ENCODE measurements around the gene SIAH1. TPM values are rescaled to one million over a fixed set of nuclear protein-coding genes. Genes with fewer than 3 reads are reported as not detected.

SIAH1 gene
- total RNA-seq, 1 experiment from 2014 or later, result 22.7 TPM

DNA sequence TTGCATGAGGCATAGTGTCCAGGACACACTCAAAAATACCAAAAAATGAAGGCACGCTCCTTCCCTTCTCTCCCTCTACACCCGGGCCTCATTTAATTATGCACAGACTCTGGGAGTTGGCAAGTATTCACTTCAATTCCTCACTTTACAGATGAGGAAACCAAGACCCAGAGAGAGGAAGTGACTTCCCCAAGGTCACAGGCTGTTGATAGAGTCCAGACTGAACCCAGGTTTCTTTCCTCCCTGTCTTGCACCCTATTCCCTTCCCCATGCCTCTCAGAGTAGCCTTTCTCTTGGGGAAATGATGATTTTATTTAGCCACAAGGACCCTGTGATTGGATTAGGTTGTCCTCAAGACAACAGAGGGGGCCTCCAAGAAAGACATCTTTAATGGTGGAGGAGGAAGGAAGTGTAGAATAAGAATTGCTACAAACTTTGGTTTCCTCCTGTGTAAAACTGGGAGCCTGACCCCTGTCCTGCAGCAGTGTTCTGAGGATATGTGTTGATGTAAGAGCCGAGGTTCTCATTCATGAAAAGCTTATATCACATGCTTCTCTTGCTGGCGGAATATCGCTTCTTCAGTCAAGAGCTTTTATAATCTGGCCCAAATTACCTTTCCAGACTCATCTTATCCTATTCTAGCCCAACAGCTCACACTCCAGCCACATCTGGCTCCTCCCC, 48.8 kb upstream of the SIAH1 start:
- no peaks in the 10 kb centered on the region for H4K20me1 ChIP-seq (ENCODE audit: insufficient read depth)
- TF ChIP-seq, protein P1, sequence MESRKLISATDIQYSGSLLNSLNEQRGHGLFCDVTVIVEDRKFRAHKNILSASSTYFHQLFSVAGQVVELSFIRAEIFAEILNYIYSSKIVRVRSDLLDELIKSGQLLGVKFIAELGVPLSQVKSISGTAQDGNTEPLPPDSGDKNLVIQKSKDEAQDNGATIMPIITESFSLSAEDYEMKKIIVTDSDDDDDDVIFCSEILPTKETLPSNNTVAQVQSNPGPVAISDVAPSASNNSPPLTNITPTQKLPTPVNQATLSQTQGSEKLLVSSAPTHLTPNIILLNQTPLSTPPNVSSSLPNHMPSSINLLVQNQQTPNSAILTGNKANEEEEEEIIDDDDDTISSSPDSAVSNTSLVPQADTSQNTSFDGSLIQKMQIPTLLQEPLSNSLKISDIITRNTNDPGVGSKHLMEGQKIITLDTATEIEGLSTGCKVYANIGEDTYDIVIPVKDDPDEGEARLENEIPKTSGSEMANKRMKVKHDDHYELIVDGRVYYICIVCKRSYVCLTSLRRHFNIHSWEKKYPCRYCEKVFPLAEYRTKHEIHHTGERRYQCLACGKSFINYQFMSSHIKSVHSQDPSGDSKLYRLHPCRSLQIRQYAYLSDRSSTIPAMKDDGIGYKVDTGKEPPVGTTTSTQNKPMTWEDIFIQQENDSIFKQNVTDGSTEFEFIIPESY (IDR thresholded peaks at IDR 0.05; ENCODE audit: extremely low read depth, insufficient replicate concordance, low read length), result no peak
- TF ChIP-seq, protein P2, sequence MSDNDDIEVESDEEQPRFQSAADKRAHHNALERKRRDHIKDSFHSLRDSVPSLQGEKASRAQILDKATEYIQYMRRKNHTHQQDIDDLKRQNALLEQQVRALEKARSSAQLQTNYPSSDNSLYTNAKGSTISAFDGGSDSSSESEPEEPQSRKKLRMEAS (IDR thresholded peaks at IDR 0.05), result no peak
- no peak for TF ChIP-seq TCF7L2 (IDR thresholded peaks at IDR 0.05; ENCODE audit: borderline replicate concordance, extremely low read depth, insufficient read depth, insufficient read length)
- TF ChIP-seq, protein P3, sequence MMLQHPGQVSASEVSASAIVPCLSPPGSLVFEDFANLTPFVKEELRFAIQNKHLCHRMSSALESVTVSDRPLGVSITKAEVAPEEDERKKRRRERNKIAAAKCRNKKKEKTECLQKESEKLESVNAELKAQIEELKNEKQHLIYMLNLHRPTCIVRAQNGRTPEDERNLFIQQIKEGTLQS (IDR thresholded peaks at IDR 0.05), result no peak
- no peak for TF ChIP-seq RAD21 (IDR thresholded peaks at IDR 0.05; ENCODE audit: low read depth)
- TF ChIP-seq SP1 (IDR thresholded peaks at IDR 0.05; ENCODE audit: low read depth), result no peak
- no peak for TF ChIP-seq POLR2AphosphoS5 (IDR thresholded peaks at IDR 0.05; ENCODE audit: low read depth, low read length)
- no peak for TF ChIP-seq ZNF274 (IDR thresholded peaks at IDR 0.05; ENCODE audit: low read depth, low read length)
- no peak for TF ChIP-seq FOSL1 (IDR thresholded peaks at IDR 0.05; ENCODE audit: low read depth)
- TF ChIP-seq CEBPB (IDR thresholded peaks at IDR 0.05; ENCODE audit: low read depth), result no peak
- TF ChIP-seq EZH2phosphoT487 (IDR thresholded peaks at IDR 0.05; ENCODE audit: borderline replicate concordance), result no peak
- TF ChIP-seq YY1 (IDR thresholded peaks at IDR 0.05; ENCODE audit: extremely low read depth, insufficient replicate concordance, low read depth, low read length), result no peak
- no peak for TF ChIP-seq SIN3A (IDR thresholded peaks at IDR 0.05; ENCODE audit: low read depth)
- no peak for TF ChIP-seq EZH2 (IDR thresholded peaks at IDR 0.05)
- TF ChIP-seq POLR2A (IDR thresholded peaks at IDR 0.05; ENCODE audit: borderline replicate concordance, extremely low read depth, insufficient read depth, insufficient read length), result no peak
- no peak for TF ChIP-seq CBX3 (IDR thresholded peaks at IDR 0.05; ENCODE audit: low read depth)
- TF ChIP-seq ELF1 (IDR thresholded peaks at IDR 0.05; ENCODE audit: borderline replicate concordance, low read depth), result no peak
- TF ChIP-seq, protein P4, sequence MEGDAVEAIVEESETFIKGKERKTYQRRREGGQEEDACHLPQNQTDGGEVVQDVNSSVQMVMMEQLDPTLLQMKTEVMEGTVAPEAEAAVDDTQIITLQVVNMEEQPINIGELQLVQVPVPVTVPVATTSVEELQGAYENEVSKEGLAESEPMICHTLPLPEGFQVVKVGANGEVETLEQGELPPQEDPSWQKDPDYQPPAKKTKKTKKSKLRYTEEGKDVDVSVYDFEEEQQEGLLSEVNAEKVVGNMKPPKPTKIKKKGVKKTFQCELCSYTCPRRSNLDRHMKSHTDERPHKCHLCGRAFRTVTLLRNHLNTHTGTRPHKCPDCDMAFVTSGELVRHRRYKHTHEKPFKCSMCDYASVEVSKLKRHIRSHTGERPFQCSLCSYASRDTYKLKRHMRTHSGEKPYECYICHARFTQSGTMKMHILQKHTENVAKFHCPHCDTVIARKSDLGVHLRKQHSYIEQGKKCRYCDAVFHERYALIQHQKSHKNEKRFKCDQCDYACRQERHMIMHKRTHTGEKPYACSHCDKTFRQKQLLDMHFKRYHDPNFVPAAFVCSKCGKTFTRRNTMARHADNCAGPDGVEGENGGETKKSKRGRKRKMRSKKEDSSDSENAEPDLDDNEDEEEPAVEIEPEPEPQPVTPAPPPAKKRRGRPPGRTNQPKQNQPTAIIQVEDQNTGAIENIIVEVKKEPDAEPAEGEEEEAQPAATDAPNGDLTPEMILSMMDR (IDR thresholded peaks at IDR 0.05 in 2 of 3, conservative IDR thresholded peaks at IDR 0.05 in 1 of 3; ENCODE audit: borderline replicate concordance in 1 of 3, insufficient read depth in 1 of 3, low read depth in 2 of 3, low read length in 2 of 3), result no peak
- no peak for TF ChIP-seq EGR1 (IDR thresholded peaks at IDR 0.05; ENCODE audit: low read depth)
- TF ChIP-seq, protein P5, sequence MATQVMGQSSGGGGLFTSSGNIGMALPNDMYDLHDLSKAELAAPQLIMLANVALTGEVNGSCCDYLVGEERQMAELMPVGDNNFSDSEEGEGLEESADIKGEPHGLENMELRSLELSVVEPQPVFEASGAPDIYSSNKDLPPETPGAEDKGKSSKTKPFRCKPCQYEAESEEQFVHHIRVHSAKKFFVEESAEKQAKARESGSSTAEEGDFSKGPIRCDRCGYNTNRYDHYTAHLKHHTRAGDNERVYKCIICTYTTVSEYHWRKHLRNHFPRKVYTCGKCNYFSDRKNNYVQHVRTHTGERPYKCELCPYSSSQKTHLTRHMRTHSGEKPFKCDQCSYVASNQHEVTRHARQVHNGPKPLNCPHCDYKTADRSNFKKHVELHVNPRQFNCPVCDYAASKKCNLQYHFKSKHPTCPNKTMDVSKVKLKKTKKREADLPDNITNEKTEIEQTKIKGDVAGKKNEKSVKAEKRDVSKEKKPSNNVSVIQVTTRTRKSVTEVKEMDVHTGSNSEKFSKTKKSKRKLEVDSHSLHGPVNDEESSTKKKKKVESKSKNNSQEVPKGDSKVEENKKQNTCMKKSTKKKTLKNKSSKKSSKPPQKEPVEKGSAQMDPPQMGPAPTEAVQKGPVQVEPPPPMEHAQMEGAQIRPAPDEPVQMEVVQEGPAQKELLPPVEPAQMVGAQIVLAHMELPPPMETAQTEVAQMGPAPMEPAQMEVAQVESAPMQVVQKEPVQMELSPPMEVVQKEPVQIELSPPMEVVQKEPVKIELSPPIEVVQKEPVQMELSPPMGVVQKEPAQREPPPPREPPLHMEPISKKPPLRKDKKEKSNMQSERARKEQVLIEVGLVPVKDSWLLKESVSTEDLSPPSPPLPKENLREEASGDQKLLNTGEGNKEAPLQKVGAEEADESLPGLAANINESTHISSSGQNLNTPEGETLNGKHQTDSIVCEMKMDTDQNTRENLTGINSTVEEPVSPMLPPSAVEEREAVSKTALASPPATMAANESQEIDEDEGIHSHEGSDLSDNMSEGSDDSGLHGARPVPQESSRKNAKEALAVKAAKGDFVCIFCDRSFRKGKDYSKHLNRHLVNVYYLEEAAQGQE (IDR thresholded peaks at IDR 0.05; ENCODE audit: low read depth), result no peak
- H2AFZ ChIP-seq (ENCODE audit: low read depth, low read length, poor library complexity, severe bottlenecking), result no peak overlapping the region
- POLR2A ChIA-PET, result no interaction called here
- DNase-seq (ENCODE audit: low read depth, low spot score), result no peak
- intact Hi-C loops (cut with micrococcal nuclease), result no loop called here
- no peaks in the 10 kb centered on the region for H3K9me3 ChIP-seq (ENCODE audit: control insufficient read depth in 1 of 2, insufficient read depth in 1 of 2, low read depth in 1 of 2, low read length in 2 of 2)
- no peaks in the 10 kb centered on the region for H3K4me1 ChIP-seq (ENCODE audit: control insufficient read depth in 1 of 2, insufficient read depth in 2 of 2, low read length in 2 of 2)
- no peak overlapping the region for H3K27ac ChIP-seq (ENCODE audit: low read depth, low read length)
- no peak overlapping the region for H3K9ac ChIP-seq (ENCODE audit: low read length)
- no peaks in the 10 kb centered on the region for H3K27me3 ChIP-seq (ENCODE audit: insufficient read depth, low read length)
- no peaks in the 10 kb centered on the region for H3K36me3 ChIP-seq (ENCODE audit: control insufficient read depth in 1 of 2, insufficient read depth in 2 of 2, low read length in 2 of 2)
- no peaks in the 10 kb centered on the region for H3K9me2 ChIP-seq (ENCODE audit: insufficient read depth)
- CTCF ChIA-PET, result no interaction called here
- no peak for ATAC-seq
- H3K4me2 ChIP-seq (ENCODE audit: low read length), result no peak overlapping the region
- H3K79me2 ChIP-seq (ENCODE audit: insufficient read depth, low read length), result no peaks in the 10 kb centered on the region
- RAD21 ChIA-PET (ENCODE audit: low non-redundant PET in 1 of 2, low total read pairs in 2 of 2, uncharacterized antibody in 2 of 2, unreplicated experiment in 2 of 2), result no interaction called here
- H3K4me3 ChIP-seq (replicated peaks in 1 of 2; ENCODE audit: low read depth in 1 of 2, low read length in 2 of 2), result no peak overlapping the region
- BruUV-seq (replicated peaks), result no TSS peak
